Muscle layer of duodenum (tissue), 2 donors: ENCODE data around the gene MRPL37.

Experiments
- H3K27ac ChIP-seq: one replicate; pipeline ENCODE4 v1.7.0; 2013; ENCODE audit warnings: mild to moderate bottlenecking, low read length
- H3K27me3 ChIP-seq: one replicate; pipeline ENCODE4 v1.7.0; 2013; ENCODE audit warnings: low read depth, mild to moderate bottlenecking, control low read depth, low read length
- H3K36me3 ChIP-seq, 2 donors: one replicate each; pipeline ENCODE4 v1.7.0; 2013; ENCODE audit warnings: low read length in 2 of 2, control low read depth in 1 of 2, mild to moderate bottlenecking in 1 of 2; ENCODE audit not compliant: insufficient read depth in 2 of 2, control insufficient read depth in 1 of 2
- H3K4me1 ChIP-seq, 2 donors: one replicate each; pipeline ENCODE4 v1.7.0; 2013; ENCODE audit warnings: low read length in 2 of 2, mild to moderate bottlenecking in 2 of 2, control low read depth in 1 of 2, moderate library complexity in 1 of 2; ENCODE audit not compliant: insufficient read depth in 2 of 2, control insufficient read depth in 1 of 2
- H3K4me3 ChIP-seq, 2 donors: one replicate each; pipeline ENCODE4 v1.7.0; 2013; ENCODE audit warnings: low read length in 2 of 2, low read depth in 1 of 2, mild to moderate bottlenecking in 1 of 2
- H3K9me3 ChIP-seq, 2 donors: one replicate each; pipeline ENCODE4 v1.7.0; 2013; ENCODE audit warnings: low read length in 2 of 2, control low read depth in 1 of 2, mild to moderate bottlenecking in 1 of 2; ENCODE audit not compliant: control insufficient read depth in 1 of 2
- donor health status: healthy.

Gene MRPL37

GRCh38 chr1:54172614-54173599 lies 27.1 kb upstream of the MRPL37 start:
- Histone ChIP-seq H3K36me3 (peaks cover 0 to 4% of the 10 kb centered on the region in 2 donors), H3K9me3 (no peaks in the 10 kb centered on the region), H3K27me3 (no peaks in the 10 kb centered on the region), H3K4me3 (no peak overlapping the region), H3K27ac (no peak overlapping the region), H3K4me1 (no peaks in the 10 kb centered on the region)

- H3K4me1 ChIP-seq, result no peaks in the 10 kb centered on the region
- H3K27me3 ChIP-seq, result no peaks in the 10 kb centered on the region
- peaks cover under 1 to 5% of the 10 kb centered on the region in 2 donors for H3K36me3 ChIP-seq
- no peak overlapping the region for H3K27ac ChIP-seq
- H3K9me3 ChIP-seq, result no peaks in the 10 kb centered on the region
- no peak overlapping the region for H3K4me3 ChIP-seq
Measured at GRCh38 chr1:54173681-54174080, 26.3 kb upstream of the MRPL37 start.

GRCh38 chr1:54174106-54174505 lies 25.9 kb upstream of the MRPL37 start:
- Histone ChIP-seq H3K27me3 (no peaks in the 10 kb centered on the region), H3K9me3 (no peaks in the 10 kb centered on the region), H3K27ac (no peak overlapping the region), H3K36me3 (peaks cover 5 to 9% of the 10 kb centered on the region in 2 donors), H3K4me3 (no peak overlapping the region), H3K4me1 (no peaks in the 10 kb centered on the region)

GRCh38 chr1:54176621-54177327 lies 23.2 kb upstream of the MRPL37 start:
- H3K4me1 ChIP-seq, result no peaks in the 10 kb centered on the region
- H3K9me3 ChIP-seq, result no peaks in the 10 kb centered on the region
- no peak overlapping the region for H3K27ac ChIP-seq
- H3K27me3 ChIP-seq, result no peaks in the 10 kb centered on the region
- no peak overlapping the region for H3K4me3 ChIP-seq
- peaks cover 10 to 18% of the 10 kb centered on the region in 2 donors for H3K36me3 ChIP-seq

- Histone ChIP-seq H3K4me3 (no peak overlapping the region), H3K36me3 (peaks cover 10 to 18% of the 10 kb centered on the region in 2 donors), H3K9me3 (no peaks in the 10 kb centered on the region), H3K4me1 (no peaks in the 10 kb centered on the region), H3K27ac (no peak overlapping the region), H3K27me3 (no peaks in the 10 kb centered on the region)
Measured at GRCh38 chr1:54177726-54178125, 22.2 kb upstream of the MRPL37 start.

- no peaks in the 10 kb centered on the region for H3K4me1 ChIP-seq
- no peak overlapping the region for H3K4me3 ChIP-seq
- peaks cover 10 to 22% of the 10 kb centered on the region in 2 donors for H3K36me3 ChIP-seq
- no peaks in the 10 kb centered on the region for H3K9me3 ChIP-seq
- no peak overlapping the region for H3K27ac ChIP-seq
- no peaks in the 10 kb centered on the region for H3K27me3 ChIP-seq
Measured at GRCh38 chr1:54178296-54179070, 21.5 kb upstream of the MRPL37 start.

- Histone ChIP-seq H3K36me3 (peaks cover 10 to 17% of the 10 kb centered on the region in 2 donors), H3K9me3 (no peaks in the 10 kb centered on the region), H3K27ac (no peak overlapping the region), H3K4me1 (no peaks in the 10 kb centered on the region), H3K27me3 (no peaks in the 10 kb centered on the region), H3K4me3 (no peak overlapping the region)
Measured at GRCh38 chr1:54180701-54181360, 19.1 kb upstream of the MRPL37 start.

- no peaks in the 10 kb centered on the region for H3K4me1 ChIP-seq
- H3K4me3 ChIP-seq, result no peak overlapping the region
- H3K36me3 ChIP-seq, result peaks cover 23 to 34% of the 10 kb centered on the region in 2 donors
- H3K27ac ChIP-seq, result no peak overlapping the region
- no peaks in the 10 kb centered on the region for H3K9me3 ChIP-seq
- H3K27me3 ChIP-seq, result no peaks in the 10 kb centered on the region
Measured at GRCh38 chr1:54186056-54186455, 13.9 kb upstream of the MRPL37 start.

- no peaks in the 10 kb centered on the region for H3K9me3 ChIP-seq
- H3K4me1 ChIP-seq, result no peaks in the 10 kb centered on the region
- no peak overlapping the region for H3K27ac ChIP-seq
- no peaks in the 10 kb centered on the region for H3K27me3 ChIP-seq
- peaks cover 26 to 39% of the 10 kb centered on the region in 2 donors for H3K36me3 ChIP-seq
- no peak overlapping the region for H3K4me3 ChIP-seq
Measured at GRCh38 chr1:54188291-54188690, 11.7 kb upstream of the MRPL37 start.

GRCh38 chr1:54190526-54190925 lies 9.4 kb upstream of the MRPL37 start:
- Histone ChIP-seq H3K36me3 (peaks cover 32 to 54% of the 10 kb centered on the region in 2 donors), H3K4me3 (no peak overlapping the region), H3K4me1 (no peaks in the 10 kb centered on the region), H3K27me3 (no peaks in the 10 kb centered on the region), H3K9me3 (no peaks in the 10 kb centered on the region), H3K27ac (no peak overlapping the region)
